GM12874 (cell line): ENCODE data around the gene CYTH1.

Experiments
- TF ChIP-seq, protein P1 (sequence below): IDR thresholded peaks from 2 replicates; pipeline ENCODE4 v1.5.1; 2011; ENCODE audit warnings: low read depth, mild to moderate bottlenecking, control low read depth, low read length, moderate library complexity; ENCODE audit not compliant: insufficient read depth

Gene CYTH1

DNA sequence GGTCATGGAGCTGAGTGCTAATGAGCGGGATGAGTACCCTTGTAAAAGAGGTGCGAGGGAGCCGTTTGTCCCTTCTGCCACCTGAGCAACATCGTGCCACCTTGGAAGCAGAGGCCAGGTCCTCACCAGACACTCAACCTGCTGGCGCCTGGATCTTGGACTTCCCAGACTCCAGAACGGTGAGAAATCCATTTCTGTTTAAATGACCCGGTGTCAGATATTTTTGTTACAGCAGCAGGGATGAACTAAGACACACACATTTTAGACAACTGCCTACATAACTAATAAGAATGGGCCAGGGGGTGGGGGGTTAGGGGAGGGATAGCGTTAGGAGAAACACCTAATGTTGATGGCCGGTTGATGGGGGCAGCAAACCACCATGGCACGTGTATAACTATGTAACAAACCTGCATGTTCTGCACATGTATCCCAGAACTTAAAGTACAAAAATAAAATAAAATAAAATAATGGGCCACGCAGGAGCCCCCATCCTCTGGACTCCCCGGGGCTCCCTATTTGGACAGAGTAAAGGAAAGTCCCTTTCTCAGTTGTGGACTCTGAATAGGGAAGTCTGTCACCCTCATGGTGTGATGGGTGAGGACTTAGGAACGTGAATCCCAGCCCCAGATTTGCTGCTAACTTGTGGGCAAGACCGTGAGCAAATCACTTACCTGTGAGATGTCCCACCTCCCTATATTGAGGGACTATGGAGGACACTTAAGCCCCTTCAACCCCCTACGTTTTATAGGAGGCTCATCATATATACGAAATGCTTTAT, 144.2 kb downstream of the CYTH1 start:
- TF ChIP-seq, protein P1, sequence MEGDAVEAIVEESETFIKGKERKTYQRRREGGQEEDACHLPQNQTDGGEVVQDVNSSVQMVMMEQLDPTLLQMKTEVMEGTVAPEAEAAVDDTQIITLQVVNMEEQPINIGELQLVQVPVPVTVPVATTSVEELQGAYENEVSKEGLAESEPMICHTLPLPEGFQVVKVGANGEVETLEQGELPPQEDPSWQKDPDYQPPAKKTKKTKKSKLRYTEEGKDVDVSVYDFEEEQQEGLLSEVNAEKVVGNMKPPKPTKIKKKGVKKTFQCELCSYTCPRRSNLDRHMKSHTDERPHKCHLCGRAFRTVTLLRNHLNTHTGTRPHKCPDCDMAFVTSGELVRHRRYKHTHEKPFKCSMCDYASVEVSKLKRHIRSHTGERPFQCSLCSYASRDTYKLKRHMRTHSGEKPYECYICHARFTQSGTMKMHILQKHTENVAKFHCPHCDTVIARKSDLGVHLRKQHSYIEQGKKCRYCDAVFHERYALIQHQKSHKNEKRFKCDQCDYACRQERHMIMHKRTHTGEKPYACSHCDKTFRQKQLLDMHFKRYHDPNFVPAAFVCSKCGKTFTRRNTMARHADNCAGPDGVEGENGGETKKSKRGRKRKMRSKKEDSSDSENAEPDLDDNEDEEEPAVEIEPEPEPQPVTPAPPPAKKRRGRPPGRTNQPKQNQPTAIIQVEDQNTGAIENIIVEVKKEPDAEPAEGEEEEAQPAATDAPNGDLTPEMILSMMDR = no peak

DNA sequence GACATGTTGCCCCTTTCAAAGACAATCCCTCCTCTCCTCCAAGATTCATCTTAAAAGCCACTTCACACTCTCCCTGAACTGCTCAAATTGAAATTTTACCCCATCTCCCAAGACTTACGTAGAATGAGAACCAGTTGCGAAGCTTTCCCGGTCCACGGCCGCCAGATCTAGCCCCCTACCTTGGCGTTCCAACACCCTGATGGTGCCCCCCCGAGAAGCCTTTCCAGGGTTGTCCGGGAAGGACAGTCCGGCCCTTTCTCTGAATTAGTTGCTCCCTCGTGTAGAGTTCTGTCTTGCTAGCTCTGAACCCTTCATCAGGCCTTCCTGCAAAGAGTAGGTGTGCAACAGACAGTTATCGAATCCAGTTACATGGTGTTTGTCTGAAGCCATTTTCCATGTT, 144.9 kb downstream of the CYTH1 start:
- TF ChIP-seq, protein P1 = no peak

DNA sequence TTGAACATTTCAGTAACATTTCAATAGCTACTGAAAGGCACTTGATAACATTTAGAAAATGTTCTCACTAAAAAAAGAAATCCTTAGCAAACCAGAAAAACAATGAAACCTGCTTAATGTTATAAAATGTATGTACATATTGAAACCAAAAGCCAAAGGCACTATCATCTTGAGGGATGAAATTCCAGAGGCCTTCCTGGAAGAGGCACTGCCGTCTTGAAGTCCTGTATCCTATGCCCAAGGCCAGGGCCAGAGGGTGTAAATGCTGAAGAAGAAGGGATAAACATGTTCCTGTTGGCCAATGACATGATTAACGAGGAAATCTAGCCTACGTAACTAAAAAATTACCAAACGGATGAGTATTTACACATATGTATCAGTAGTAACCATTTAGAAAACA, 147.9 kb downstream of the CYTH1 start:
- TF ChIP-seq, protein P1 = no peak

DNA sequence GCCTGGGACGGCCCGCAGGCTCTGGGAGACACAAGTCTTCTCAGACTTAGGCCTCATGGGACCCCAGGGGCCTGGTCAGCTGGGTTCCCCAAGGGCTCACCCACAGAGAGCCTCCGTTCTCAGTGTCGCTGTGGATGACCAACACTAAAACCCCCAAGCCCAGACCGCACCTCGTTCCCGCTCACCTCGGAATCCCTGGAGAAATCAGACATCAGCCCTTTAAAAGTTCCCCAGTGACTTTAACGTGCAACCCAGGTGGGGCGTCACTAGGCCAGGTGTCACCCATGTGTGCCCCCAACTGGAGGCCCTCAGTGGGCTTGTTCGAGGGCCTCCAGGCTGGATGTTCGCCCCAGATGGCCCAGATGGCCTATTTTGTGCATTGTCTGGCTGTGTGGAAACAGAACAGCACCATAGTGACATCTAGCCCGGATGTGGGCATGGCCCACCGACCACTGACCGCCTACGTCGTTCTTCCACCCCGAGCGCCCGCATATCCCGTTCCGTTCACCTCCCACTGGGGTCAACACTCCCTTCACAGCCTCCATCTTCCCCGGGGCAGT, 152.6 kb downstream of the CYTH1 start:
- TF ChIP-seq, protein P1 = no peak

DNA sequence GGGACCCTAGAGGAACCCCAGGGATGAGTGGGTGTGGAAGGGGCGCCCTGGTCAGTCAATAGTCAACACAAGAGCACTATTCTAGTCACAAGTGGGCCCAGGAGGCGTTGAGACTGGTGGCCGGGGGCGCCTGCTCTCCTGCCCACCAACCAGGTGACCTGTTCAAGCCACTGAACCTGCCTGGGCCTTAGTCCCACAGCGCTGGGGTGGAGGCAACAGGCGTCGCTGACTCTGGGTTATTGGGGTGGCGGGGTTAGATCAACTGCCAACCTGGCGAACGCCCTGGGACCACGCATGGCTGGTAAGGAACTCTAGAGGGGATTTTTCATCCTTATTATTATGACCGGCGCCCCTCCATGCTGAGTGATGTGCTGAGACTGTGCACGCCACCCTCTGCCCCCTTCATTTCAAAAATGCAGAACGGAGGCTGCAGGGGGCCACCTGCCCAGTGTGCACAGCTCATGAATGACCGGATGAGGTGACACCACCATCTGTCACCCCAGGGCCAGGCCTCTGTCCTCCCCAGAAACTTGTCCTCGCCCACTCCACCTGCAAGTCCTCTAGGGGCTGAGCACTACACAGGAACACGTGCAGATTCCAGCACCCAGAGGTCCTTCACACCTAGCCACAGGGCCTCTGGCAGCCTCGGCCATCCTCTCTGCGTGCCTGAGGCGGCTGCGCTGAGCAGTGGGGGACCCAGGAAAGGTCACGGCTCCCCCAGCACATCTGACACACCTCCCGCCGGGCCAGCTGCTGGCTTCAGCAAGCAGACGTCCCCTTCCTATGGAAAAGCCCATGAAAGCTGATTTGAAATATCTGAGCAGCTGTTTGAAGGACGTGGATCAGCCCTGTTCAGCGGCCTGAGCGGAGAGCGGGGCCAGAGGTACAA, 153.3 kb downstream of the CYTH1 start:
- TF ChIP-seq, protein P1 = no peak

DNA sequence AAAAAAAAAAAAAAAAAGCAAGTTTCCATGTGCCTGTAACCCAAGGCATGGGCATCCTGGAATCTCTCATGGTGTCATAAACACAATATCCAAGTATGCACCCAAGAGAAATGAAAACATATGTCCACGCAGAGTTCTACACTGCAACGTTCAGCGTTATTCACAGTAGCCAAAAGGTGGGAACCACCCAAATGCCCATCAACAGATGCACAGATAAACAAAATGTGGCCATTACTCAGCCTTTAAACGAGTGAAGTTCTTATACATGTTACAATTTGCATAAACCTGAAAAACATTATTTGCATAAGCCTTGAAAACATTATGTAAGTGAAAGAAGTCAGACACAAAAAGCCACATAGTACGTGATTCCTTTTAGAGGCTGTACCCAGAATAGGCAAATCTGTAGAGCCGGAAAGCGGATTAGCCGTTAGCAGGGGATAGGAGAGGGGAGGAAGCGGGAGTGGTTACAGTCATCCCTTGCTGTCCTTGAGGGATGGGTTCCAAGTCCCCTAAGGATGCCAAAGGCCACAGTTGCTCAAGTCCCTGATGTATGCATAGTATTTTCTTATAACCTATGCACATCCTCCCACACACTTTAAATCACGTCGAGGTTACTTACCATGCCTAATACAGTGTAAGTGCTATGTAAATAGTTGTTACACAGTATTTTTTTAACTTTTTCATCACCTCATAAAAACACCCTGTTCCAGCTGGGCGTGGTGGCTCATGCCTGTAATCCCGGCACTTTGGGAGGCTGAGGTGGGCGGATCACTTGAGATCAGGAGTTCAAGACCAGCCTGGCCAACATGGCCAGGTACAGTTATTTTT, 157.5 kb downstream of the CYTH1 start:
- TF ChIP-seq, protein P1 = no peak
